ENCODE data around the gene CEMIP2. TPM values are rescaled to one million over a fixed set of nuclear protein-coding genes. Genes with fewer than 3 reads are reported as not detected.

The CEMIP2 gene
- total RNA-seq, 1 experiment from 2014 or later = 14.8 TPM

GRCh38 chr9:71669284-71669995, 98.9 kb downstream of the CEMIP2 start:
- Histone ChIP-seq H3K27ac (ENCODE audit: low read length) (no peak overlapping the region), H3K27me3 (ENCODE audit: control insufficient read depth, insufficient read depth, low read length) (no peaks in the 10 kb centered on the region), H3K36me3 (ENCODE audit: control insufficient read depth, insufficient read depth, low read length) (no peaks in the 10 kb centered on the region), H3K9me3 (ENCODE audit: control insufficient read depth, insufficient read depth, low read depth, low read length) (no peaks in the 10 kb centered on the region), H3K4me1 (ENCODE audit: control insufficient read depth, insufficient read depth, low read length) (no peaks in the 10 kb centered on the region), H3K4me3 (ENCODE audit: low read depth in 2 of 2, low read length in 2 of 2) (no peak overlapping the region)
- in situ Hi-C loops (cut with HindIII; ENCODE audit: low pct_unique_long_range_greater_than_20kb, low sequenced_read_pairs) (no loop called here), intact Hi-C loops (cut with micrococcal nuclease; ENCODE audit: unreplicated experiment) (no loop called here)
- DNase-seq (ENCODE audit: low read depth, low spot score) = no peak
- BruUV-seq (replicated peaks) = no TSS peak
- CTCF ChIA-PET = no interaction called here
- POLR2A ChIA-PET = no interaction called here
- TF ChIP-seq TCF7L2 (IDR thresholded peaks at IDR 0.05; ENCODE audit: low read depth, low read length) (no peak), REST (IDR thresholded peaks at IDR 0.05; ENCODE audit: insufficient read depth in 1 of 2, low read depth in 2 of 2, low read length in 1 of 2) (no peak), SIN3A (IDR thresholded peaks at IDR 0.05; ENCODE audit: borderline replicate concordance, insufficient read depth, low read depth, low read length) (no peak), POLR2AphosphoS5 (IDR thresholded peaks at IDR 0.05; ENCODE audit: low read depth, low read length) (no peak)
- TF ChIP-seq, protein P1, sequence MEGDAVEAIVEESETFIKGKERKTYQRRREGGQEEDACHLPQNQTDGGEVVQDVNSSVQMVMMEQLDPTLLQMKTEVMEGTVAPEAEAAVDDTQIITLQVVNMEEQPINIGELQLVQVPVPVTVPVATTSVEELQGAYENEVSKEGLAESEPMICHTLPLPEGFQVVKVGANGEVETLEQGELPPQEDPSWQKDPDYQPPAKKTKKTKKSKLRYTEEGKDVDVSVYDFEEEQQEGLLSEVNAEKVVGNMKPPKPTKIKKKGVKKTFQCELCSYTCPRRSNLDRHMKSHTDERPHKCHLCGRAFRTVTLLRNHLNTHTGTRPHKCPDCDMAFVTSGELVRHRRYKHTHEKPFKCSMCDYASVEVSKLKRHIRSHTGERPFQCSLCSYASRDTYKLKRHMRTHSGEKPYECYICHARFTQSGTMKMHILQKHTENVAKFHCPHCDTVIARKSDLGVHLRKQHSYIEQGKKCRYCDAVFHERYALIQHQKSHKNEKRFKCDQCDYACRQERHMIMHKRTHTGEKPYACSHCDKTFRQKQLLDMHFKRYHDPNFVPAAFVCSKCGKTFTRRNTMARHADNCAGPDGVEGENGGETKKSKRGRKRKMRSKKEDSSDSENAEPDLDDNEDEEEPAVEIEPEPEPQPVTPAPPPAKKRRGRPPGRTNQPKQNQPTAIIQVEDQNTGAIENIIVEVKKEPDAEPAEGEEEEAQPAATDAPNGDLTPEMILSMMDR (IDR thresholded peaks at IDR 0.05) = no peak
- no peak for ATAC-seq

- TF ChIP-seq TCF7L2 (IDR thresholded peaks at IDR 0.05; ENCODE audit: low read depth, low read length) = no peak
- TF ChIP-seq POLR2AphosphoS5 (IDR thresholded peaks at IDR 0.05; ENCODE audit: low read depth, low read length) = no peak
- TF ChIP-seq SIN3A (IDR thresholded peaks at IDR 0.05; ENCODE audit: borderline replicate concordance, insufficient read depth, low read depth, low read length) = no peak
- TF ChIP-seq REST (IDR thresholded peaks at IDR 0.05; ENCODE audit: insufficient read depth in 1 of 2, low read depth in 2 of 2, low read length in 1 of 2) = no peak
- TF ChIP-seq, protein P1 (IDR thresholded peaks at IDR 0.05) = no peak
- Histone ChIP-seq H3K4me3 (ENCODE audit: low read depth in 2 of 2, low read length in 2 of 2) (no peak overlapping the region), H3K9me3 (ENCODE audit: control insufficient read depth, insufficient read depth, low read depth, low read length) (no peaks in the 10 kb centered on the region), H3K27me3 (ENCODE audit: control insufficient read depth, insufficient read depth, low read length) (no peaks in the 10 kb centered on the region), H3K4me1 (ENCODE audit: control insufficient read depth, insufficient read depth, low read length) (no peaks in the 10 kb centered on the region), H3K27ac (ENCODE audit: low read length) (no peak overlapping the region), H3K36me3 (ENCODE audit: control insufficient read depth, insufficient read depth, low read length) (no peaks in the 10 kb centered on the region)
- ChIA-PET CTCF (no interaction called here), POLR2A (no interaction called here)
- DNase-seq (ENCODE audit: low read depth, low spot score) (no peak), ATAC-seq (no peak)
- no TSS peak for BruUV-seq (replicated peaks)
- intact Hi-C loops (cut with micrococcal nuclease; ENCODE audit: unreplicated experiment) (no loop called here), in situ Hi-C loops (cut with HindIII; ENCODE audit: low pct_unique_long_range_greater_than_20kb, low sequenced_read_pairs) (no loop called here)
These were observed 99.6 kb downstream of the CEMIP2 start for GRCh38 chr9:71668717-71669116.

Measured in Panc1 (cell line).